SK-N-SH treated with all-trans-retinoic acid at 6 μM for 48 hours (cell line): ENCODE data around the gene HDGFL3.
"Not testable (repeated sequence)": the region's sequence is repeated elsewhere in the genome, so short reads cannot be mapped to it uniquely, and the experiment has no call there.

Experiments
- ATAC-seq: fragments of 200-7000 bp; cut with Tn5 transposase; 3 replicates; pipeline ENCODE4 v1.9.1; 2020; ENCODE audit warnings: mild to moderate bottlenecking, moderate library complexity
- BACH2 ChIP-seq: fragments of 250-450 bp; sonication (Bioruptor Pico); IDR thresholded peaks from 2 replicates; pipeline ENCODE4 v1.9.0; 2021; ENCODE audit warnings: mild to moderate bottlenecking, borderline replicate concordance
- CREB5 ChIP-seq: fragments of 250-450 bp; sonication (Bioruptor Pico); IDR thresholded peaks from 2 replicates; pipeline ENCODE4 v1.5.1; 2020; ENCODE audit warnings: low read depth, mild to moderate bottlenecking, moderate library complexity
- CSDC2 ChIP-seq: fragments of 250-450 bp; sonication (Bioruptor Pico); IDR thresholded peaks from 2 replicates; pipeline ENCODE4 v1.5.0; 2020; ENCODE audit warnings: mild to moderate bottlenecking, moderate library complexity
- CSRNP3 ChIP-seq: fragments of 250-450 bp; sonication (Bioruptor Pico); IDR thresholded peaks from 2 replicates; pipeline ENCODE4 v1.5.1; 2021; ENCODE audit warnings: mild to moderate bottlenecking, moderate library complexity
- ESRRG ChIP-seq: fragments of 250-450 bp; sonication (Bioruptor Pico); IDR thresholded peaks from 2 replicates; pipeline ENCODE4 v1.6.1; 2021; ENCODE audit warnings: mild to moderate bottlenecking
- GLIS3 ChIP-seq: fragments of 250-450 bp; sonication (Bioruptor Pico); IDR thresholded peaks from 2 replicates; pipeline ENCODE4 v1.5.0; 2020; ENCODE audit warnings: mild to moderate bottlenecking, moderate library complexity
- ISL1 ChIP-seq: fragments of 250-450 bp; sonication (Bioruptor Pico); IDR thresholded peaks from 2 replicates; pipeline ENCODE4 v2.1.2; 2022; ENCODE audit warnings: mild to moderate bottlenecking, moderate library complexity
- PATZ1 ChIP-seq: fragments of 250-450 bp; sonication (Bioruptor Pico); IDR thresholded peaks from 2 replicates; pipeline ENCODE4 v1.8.0; 2020; ENCODE audit warnings: mild to moderate bottlenecking, moderate library complexity, borderline replicate concordance
- POU6F1 ChIP-seq: fragments of 250-450 bp; sonication (Bioruptor Pico); IDR thresholded peaks from 2 replicates; pipeline ENCODE4 v1.8.0; 2021; ENCODE audit warnings: low read depth, mild to moderate bottlenecking, moderate library complexity, borderline replicate concordance
- PPARA ChIP-seq: fragments of 250-450 bp; sonication (Bioruptor Pico); IDR thresholded peaks from 2 replicates; pipeline ENCODE4 v1.5.0; 2020; ENCODE audit warnings: mild to moderate bottlenecking, borderline replicate concordance
- RARB ChIP-seq: fragments of 250-450 bp; sonication (Bioruptor Pico); IDR thresholded peaks from 2 replicates; pipeline ENCODE4 v1.8.0; 2021; ENCODE audit warnings: mild to moderate bottlenecking, moderate library complexity
- SNAI2 ChIP-seq: fragments of 250-450 bp; sonication (Bioruptor Pico); IDR thresholded peaks from 2 replicates; pipeline ENCODE4 v1.5.0; 2020; ENCODE audit warnings: mild to moderate bottlenecking, moderate library complexity
- TCF4 ChIP-seq: fragments of 250-450 bp; sonication (Bioruptor Pico); IDR thresholded peaks from 2 replicates; pipeline ENCODE4 v1.8.0; 2021; ENCODE audit warnings: mild to moderate bottlenecking, moderate library complexity, borderline replicate concordance
- TOX ChIP-seq: fragments of 250-450 bp; sonication (Bioruptor Pico); IDR thresholded peaks from 2 replicates; pipeline ENCODE4 v1.8.0; 2021; ENCODE audit warnings: mild to moderate bottlenecking, moderate library complexity, borderline replicate concordance
- TSHZ2 ChIP-seq: fragments of 250-450 bp; sonication (Bioruptor Pico); IDR thresholded peaks from 2 replicates; pipeline ENCODE4 v1.5.0; 2020; ENCODE audit warnings: mild to moderate bottlenecking, moderate library complexity
- ZC3H10 ChIP-seq: fragments of 250-450 bp; sonication (Bioruptor Pico); IDR thresholded peaks from 2 replicates; pipeline ENCODE4 v1.5.1; 2021; ENCODE audit warnings: mild to moderate bottlenecking, moderate library complexity
- ZFP3 ChIP-seq: fragments of 250-450 bp; sonication (Bioruptor Pico); IDR thresholded peaks from 2 replicates; pipeline ENCODE4 v1.5.0; 2020; ENCODE audit warnings: mild to moderate bottlenecking, moderate library complexity
- ZFP30 ChIP-seq: fragments of 450-650 bp; formaldehyde crosslinking; IDR thresholded peaks from 2 replicates; pipeline ENCODE4 v1.5.0; 2022; ENCODE audit warnings: mild to moderate bottlenecking, moderate library complexity
- ZNF565 ChIP-seq: fragments of 450-650 bp; formaldehyde crosslinking; conservative IDR thresholded peaks from 2 replicates; pipeline ENCODE4 v1.5.0; 2020; ENCODE audit warnings: low read depth, mild to moderate bottlenecking, moderate library complexity
- ZNF70 ChIP-seq: fragments of 450-650 bp; formaldehyde crosslinking; IDR thresholded peaks from 2 replicates; pipeline ENCODE4 v1.5.0; 2020; ENCODE audit warnings: mild to moderate bottlenecking, moderate library complexity
- ZNF8 ChIP-seq: fragments of 450-650 bp; formaldehyde crosslinking; IDR thresholded peaks from 2 replicates; pipeline ENCODE4 v1.5.0; 2020; ENCODE audit warnings: mild to moderate bottlenecking, moderate library complexity

The HDGFL3 gene

GRCh38 chr15:83170474-83171165 lies 37.0 kb downstream of the HDGFL3 start:
- ATAC-seq, result no peak
- TF ChIP-seq PPARA (CRISPR knock-in tag) (no peak), ESRRG (CRISPR knock-in tag) (no peak), ISL1 (CRISPR knock-in tag) (no peak), BACH2 (CRISPR knock-in tag) (no peak), ZFP30 (CRISPR knock-in tag) (no peak), CSRNP3 (no peak), TSHZ2 (CRISPR knock-in tag) (no peak), ZNF8 (CRISPR knock-in tag) (no peak), POU6F1 (CRISPR knock-in tag) (no peak), ZNF565 (CRISPR knock-in tag) (no peak), ZFP3 (no peak), TOX (CRISPR knock-in tag) (no peak)

GRCh38 chr15:83169576-83169975 lies 38.0 kb downstream of the HDGFL3 start:
- not testable (repeated sequence) for ATAC-seq

- TF ChIP-seq CSDC2 (CRISPR knock-in tag) (no peak), ZNF70 (no peak), BACH2 (CRISPR knock-in tag) (no peak), ISL1 (CRISPR knock-in tag) (no peak), POU6F1 (CRISPR knock-in tag) (no peak)
- no peak for ATAC-seq
Measured at GRCh38 chr15:83166830-83167229, 40.8 kb downstream of the HDGFL3 start.

GRCh38 chr15:83166218-83166617 lies 41.4 kb downstream of the HDGFL3 start:
- ATAC-seq, result no peak
- TF ChIP-seq CSRNP3 (no peak), POU6F1 (CRISPR knock-in tag) (no peak), GLIS3 (CRISPR knock-in tag) (no peak), CREB5 (no peak), SNAI2 (no peak), ZNF565 (CRISPR knock-in tag) (no peak), ZNF8 (CRISPR knock-in tag) (no peak), ZNF70 (no peak), ESRRG (CRISPR knock-in tag) (no peak), BACH2 (CRISPR knock-in tag) (no peak), CSDC2 (CRISPR knock-in tag) (no peak), RARB (CRISPR knock-in tag) (no peak), TCF4 (CRISPR knock-in tag) (no peak), ZC3H10 (CRISPR knock-in tag) (no peak), ISL1 (CRISPR knock-in tag) (no peak), ZFP30 (CRISPR knock-in tag) (no peak), PATZ1 (no peak)
